ENCODE results near the gene ELN. TPM values are rescaled to one million over a fixed set of nuclear protein-coding genes. Genes with fewer than 3 reads are reported as not detected.

The ELN gene
- total RNA-seq, 4 donors from 2014 or later = 29.6 to 224 (median 108) TPM

GRCh38 chr7:74059681-74060588 lies 32.0 kb downstream of the ELN start:
- no peak for TF ChIP-seq CTCF (IDR thresholded peaks at IDR 0.05; ENCODE audit: low read depth)

- TF ChIP-seq CTCF (IDR thresholded peaks at IDR 0.05; ENCODE audit: low read depth) = no peak
Observed at GRCh38 chr7:74061840-74062539, 34.0 kb downstream of the ELN start.

- no peak for TF ChIP-seq CTCF (IDR thresholded peaks at IDR 0.05; ENCODE audit: low read depth)
Observed at GRCh38 chr7:74063223-74063641, 35.3 kb downstream of the ELN start.

GRCh38 chr7:74063646-74064045 lies 35.7 kb downstream of the ELN start:
- no peak for TF ChIP-seq CTCF (IDR thresholded peaks at IDR 0.05; ENCODE audit: low read depth)

GRCh38 chr7:74064696-74065095 lies 36.7 kb downstream of the ELN start:
- no peak for TF ChIP-seq CTCF (IDR thresholded peaks at IDR 0.05; ENCODE audit: low read depth)

GRCh38 chr7:74066626-74067025 lies 38.7 kb downstream of the ELN start:
- TF ChIP-seq CTCF (IDR thresholded peaks at IDR 0.05; ENCODE audit: low read depth) = no peak

- no peak for TF ChIP-seq CTCF (IDR thresholded peaks at IDR 0.05; ENCODE audit: low read depth)
Observed at GRCh38 chr7:74068378-74069085, 40.6 kb downstream of the ELN start.

All from subcutaneous adipose tissue (tissue), 4 donors.